HG03521 (cell line): ENCODE results near the gene UBE3C.
A peak's percentile ranks its signal among the peaks of the same experiment; 100 is the strongest.

Experiments used
- ATAC-seq: cut with Tn5 transposase; IDR thresholded peaks from one replicate; pipeline ENCODE4 v1.9.1; 2021; ENCODE audit warnings: mild to moderate bottlenecking, moderate library complexity; ENCODE audit not compliant: unreplicated experiment

The UBE3C gene

GRCh38 chr7:157291404-157292080 lies 152.8 kb downstream of the UBE3C start:
- ATAC-seq: no peak

GRCh38 chr7:157292258-157292657 lies 153.5 kb downstream of the UBE3C start:
- ATAC-seq: no peak

- no peak for ATAC-seq
Measured at GRCh38 chr7:157292770-157293412, 154.2 kb downstream of the UBE3C start.

- ATAC-seq: no peak
Measured at GRCh38 chr7:157293413-157293788, 154.7 kb downstream of the UBE3C start.

GRCh38 chr7:157294773-157295172 lies 156.0 kb downstream of the UBE3C start:
- no peak for ATAC-seq

- no peak for ATAC-seq
Measured at GRCh38 chr7:157295338-157295737, 156.6 kb downstream of the UBE3C start.

- ATAC-seq: no peak
Measured at GRCh38 chr7:157297185-157297584, 158.5 kb downstream of the UBE3C start.

- ATAC-seq: no peak
Measured at GRCh38 chr7:157299317-157299612, 160.5 kb downstream of the UBE3C start.

- no peak for ATAC-seq
Measured at GRCh38 chr7:157299613-157300368, 161.1 kb downstream of the UBE3C start.

- no peak for ATAC-seq
Measured at GRCh38 chr7:157300369-157300825, 161.7 kb downstream of the UBE3C start.

- no peak for ATAC-seq
Measured at GRCh38 chr7:157301610-157302120, 162.9 kb downstream of the UBE3C start.

GRCh38 chr7:157306846-157307838 lies 168.4 kb downstream of the UBE3C start:
- no peak for ATAC-seq

- ATAC-seq: no peak
Measured at GRCh38 chr7:157309988-157310668, 171.4 kb downstream of the UBE3C start.

- ATAC-seq: no peak
Measured at GRCh38 chr7:157310676-157311185, 172.0 kb downstream of the UBE3C start.

- ATAC-seq: no peak
Measured at GRCh38 chr7:157312941-157313340, 174.2 kb downstream of the UBE3C start.

- no peak for ATAC-seq
Measured at GRCh38 chr7:157313645-157314044, 174.9 kb downstream of the UBE3C start.

GRCh38 chr7:157318015-157318706 lies 179.4 kb downstream of the UBE3C start:
- ATAC-seq: peak; percentile 57
